Activated CD4-positive, CD25-positive, alpha-beta regulatory T cell treated with anti-CD3 and anti-CD28 coated beads, Interleukin-2, amount 50 U/mL, for 16 hours (primary cell): ENCODE data around the gene GUCY2F.

Experiments used
- DNase-seq: peaks from one replicate; pipeline ENCODE4 v3.0.0-alpha.2; 2020; ENCODE audit warnings: low read depth, low spot score

The GUCY2F gene

GRCh38 chrX:109343671-109344070 lies 138.2 kb downstream of the GUCY2F start:
- no peak for DNase-seq

- DNase-seq: no peak
These were observed 145.7 kb downstream of the GUCY2F start for GRCh38 chrX:109336141-109336540.

- no peak for DNase-seq
These were observed 154.6 kb downstream of the GUCY2F start for GRCh38 chrX:109327251-109327650.
